Esophagus mucosa (tissue), 1 donor: ENCODE measurements around the gene TMEM87A. TPM values are rescaled to one million over a fixed set of nuclear protein-coding genes. Genes with fewer than 3 reads are reported as not detected.

ENCODE experiments used
- total RNA-seq: library from RNA; stranded (reverse); gene quantifications from one replicate; pipeline ENCODE4 v1.2.4, GENCODE V29; 2023
- donor health status: DM: yes; HTN: yes; CAD: no.

Gene TMEM87A
- total RNA-seq, 1 donor from 2014 or later, result 60.1 TPM

Other genes with a start within 250 kb of the TMEM87A start
- 1.5 TPM for gene PLA2G4D, start 178.9 kb downstream of the TMEM87A start, total RNA-seq
- gene PLA2G4F, start 116.8 kb downstream of the TMEM87A start, total RNA-seq, result 34.9 TPM
- gene VPS39, start 65.1 kb downstream of the TMEM87A start, total RNA-seq, result 29.0 TPM
- gene GANC, start 232 bp downstream of the TMEM87A start, total RNA-seq, result 30.0 TPM
- gene CAPN3, start 86.1 kb upstream of the TMEM87A start, total RNA-seq, result 4.5 TPM
- gene ZNF106, start 217.7 kb upstream of the TMEM87A start, total RNA-seq, result 23.0 TPM
- gene SNAP23, start 222.2 kb upstream of the TMEM87A start, total RNA-seq, result 34.4 TPM